Calu3 (cell line): ENCODE measurements around the gene SLC6A20. TPM values are rescaled to one million over a fixed set of nuclear protein-coding genes. Genes with fewer than 3 reads are reported as not detected.

ENCODE experiments used
- BruUV-seq: library from RNA; stranded (reverse); fragments of 400-500 nt; replicated peaks from 2 replicates; lab custom pipeline; 2021; lab: Mats Ljungman, UMichigan
- CTCF ChIA-PET: fragments of 300-600 bp; sonication (Branson Sonifier 250); formaldehyde crosslinking; loops from one replicate; lab custom pipeline; 2022; ENCODE audit warnings: antibody characterized with exemption; lab: Charles Lee
- DNase-seq: peaks from one replicate; pipeline ENCODE4 v3.0.0; 2022
- H3K27ac Mint-ChIP-seq: one replicate; pipeline ENCODE4 v1.8.0; 2022; ENCODE audit warnings: mixed read lengths; ENCODE audit not compliant: unreplicated experiment
- H3K27me3 Mint-ChIP-seq: one replicate; pipeline ENCODE4 v1.8.0; 2022; ENCODE audit warnings: mixed read lengths; ENCODE audit not compliant: unreplicated experiment
- H3K36me3 Mint-ChIP-seq: one replicate; pipeline ENCODE4 v1.8.0; 2022; ENCODE audit warnings: mild to moderate bottlenecking, moderate library complexity, mixed read lengths; ENCODE audit not compliant: insufficient read depth, unreplicated experiment
- H3K4me1 Mint-ChIP-seq: one replicate; pipeline ENCODE4 v1.8.0; 2022; ENCODE audit warnings: mild to moderate bottlenecking, low read depth, mixed read lengths; ENCODE audit not compliant: unreplicated experiment
- H3K4me3 Mint-ChIP-seq: one replicate; pipeline ENCODE4 v1.8.0; 2022; ENCODE audit warnings: mild to moderate bottlenecking, low read depth, moderate library complexity, mixed read lengths; ENCODE audit not compliant: unreplicated experiment
- H3K9me3 Mint-ChIP-seq: one replicate; pipeline ENCODE4 v1.8.0; 2022; ENCODE audit warnings: low read depth, mixed read lengths; ENCODE audit not compliant: unreplicated experiment
- CTCF ChIP-seq: fragments of 200-600 bp; IDR thresholded peaks from one replicate; pipeline ENCODE4 v1.8.0; 2022; ENCODE audit warnings: antibody characterized with exemption; ENCODE audit not compliant: unreplicated experiment
- intact Hi-C: fragments of 100-400 bp; cut with micrococcal nuclease; formaldehyde crosslinking; loops from one replicate; pipeline ENCODE4 v1.10.0; 2022; ENCODE audit not compliant: unreplicated experiment
- total RNA-seq: library from RNA; stranded (reverse); gene quantifications from 2 replicates; pipeline ENCODE4 v1.2.3, GENCODE V29; 2022

Gene SLC6A20
- total RNA-seq, 1 experiment from 2014 or later: 2.1 TPM

- BruUV-seq: no TSS peak
- Mint-ChIP-seq H3K9me3 (no peaks in the 10 kb centered on the region), H3K4me3 (no peak overlapping the region), H3K27ac (peak overlapping the region; percentile 15), H3K27me3 (no peaks in the 10 kb centered on the region), H3K36me3 (peaks cover 13% of the 10 kb centered on the region), H3K4me1 (no peaks in the 10 kb centered on the region)
- CTCF ChIA-PET: interaction anchor here (0.6 to 1.7 kb wide), 2 partner anchors 12 to 486 kb away, joined by 3 to 4 read pairs; no protein-coding TSS in a partner anchor
- intact Hi-C loops: no loop called here
- DNase-seq: no peak
- TF ChIP-seq CTCF: no peak
Observed at GRCh38 chr3:45705839-45706808, 90.2 kb downstream of the SLC6A20 start.

Other genes with a start within 250 kb of the SLC6A20 start
- gene LIMD1, start 201.8 kb downstream of the SLC6A20 start, total RNA-seq: 38.7 and 39.8 TPM in 2 replicates
- gene SACM1L, start 107.1 kb downstream of the SLC6A20 start, total RNA-seq: 39.5 and 40.5 TPM in 2 replicates
- 9.3 and 12.7 TPM in 2 replicates for gene LZTFL1, start 45.6 kb upstream of the SLC6A20 start, total RNA-seq
- gene CCR9, start 90.0 kb upstream of the SLC6A20 start, total RNA-seq: not detected in 2 replicates
- not detected in 2 replicates for gene CXCR6, start 146.9 kb upstream of the SLC6A20 start, total RNA-seq
- gene FYCO1, start 199.3 kb upstream of the SLC6A20 start, total RNA-seq: 24.5 and 26.7 TPM in 2 replicates
- gene XCR1, start 230.9 kb upstream of the SLC6A20 start, total RNA-seq: not detected in 2 replicates